ENCODE results near the gene SF3A2.
A peak's percentile ranks its signal among the peaks of the same experiment; 100 is the strongest.

Gene SF3A2

DNA sequence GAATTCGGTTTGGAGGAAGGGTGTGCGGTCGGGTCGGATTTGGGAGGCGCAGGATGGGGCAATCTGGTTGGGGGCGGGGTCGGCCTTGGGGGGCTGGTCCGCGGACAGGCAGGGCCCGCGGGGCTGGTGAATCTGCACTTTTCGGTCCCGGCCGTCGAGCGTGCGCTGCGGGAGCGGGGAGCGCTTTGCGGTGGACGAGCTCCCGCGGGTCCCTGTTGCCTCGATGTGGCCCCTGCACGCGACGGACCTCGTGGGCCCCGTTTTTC is 33.5 kb downstream of the SF3A2 start:
- H3K27ac ChIP-seq (ENCODE audit: low read depth, low read length) = peak overlapping the region; percentile 89
- H3K79me2 ChIP-seq (ENCODE audit: control insufficient read depth, insufficient read depth, low read length, unreplicated experiment) = peaks cover 49% of the 10 kb centered on the region
- peaks cover 17% of the 10 kb centered on the region for H3K4me1 ChIP-seq (ENCODE audit: control insufficient read depth, insufficient read depth, low read length, unreplicated experiment)

DNA sequence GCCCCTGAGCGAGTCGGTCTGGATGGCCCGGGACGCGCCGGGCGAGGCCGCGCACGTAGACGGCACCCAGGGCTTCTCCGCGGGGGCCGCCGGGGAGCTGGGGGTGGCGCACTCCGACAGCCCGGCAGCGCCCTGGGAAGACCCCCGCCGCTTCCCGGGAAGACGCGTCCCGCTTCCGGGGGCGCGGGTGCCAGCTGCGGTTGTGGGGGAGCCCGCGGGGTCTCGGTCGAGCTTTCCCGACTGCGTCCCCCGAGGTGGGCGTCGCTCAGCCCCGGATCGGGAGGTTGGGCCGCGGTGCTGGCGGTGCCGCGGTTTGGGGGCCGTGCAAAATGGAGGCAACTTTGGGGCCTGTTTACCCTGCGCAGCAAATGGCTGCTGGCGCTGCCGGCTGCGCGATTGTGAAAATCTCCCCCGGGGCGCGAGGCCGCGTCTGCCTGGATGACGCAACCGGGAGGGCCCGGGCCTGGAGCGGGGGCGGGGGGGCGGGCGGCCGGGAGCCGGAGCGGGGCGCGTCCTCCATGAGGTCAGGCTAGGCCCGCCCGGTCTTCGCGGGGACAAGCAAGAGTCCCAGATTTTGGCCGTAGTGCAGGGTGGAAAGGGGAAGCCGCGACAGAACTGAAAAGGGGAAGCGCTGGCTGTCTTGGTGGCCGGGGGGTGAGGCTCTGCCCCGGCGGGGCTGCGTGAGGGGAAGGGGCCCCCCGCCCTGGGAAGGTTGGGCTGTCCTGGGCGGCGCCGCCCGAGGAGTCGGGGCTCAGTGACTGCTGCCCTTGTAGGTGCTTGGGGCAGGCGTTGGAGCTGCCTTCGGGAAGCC is 34.0 kb downstream of the SF3A2 start:
- Histone ChIP-seq H3K4me1 (ENCODE audit: control insufficient read depth, insufficient read depth, low read length, unreplicated experiment) (peaks cover 17% of the 10 kb centered on the region), H3K27ac (ENCODE audit: low read depth, low read length) (peak overlapping the region; percentile 89), H2AFZ (ENCODE audit: low read length, unreplicated experiment) (no peak overlapping the region), H3K79me2 (ENCODE audit: control insufficient read depth, insufficient read depth, low read length, unreplicated experiment) (peaks cover 52% of the 10 kb centered on the region), H3K27me3 (ENCODE audit: insufficient read depth, low read length) (no peaks in the 10 kb centered on the region), H3K4me3 (ENCODE audit: low read depth, low read length) (peak overlapping the region; percentile 98), H3K36me3 (ENCODE audit: insufficient read depth, low read length) (peaks cover 4% of the 10 kb centered on the region; the same call in 1 of the 2 replicates)

More for the DNA sequence above, 33.5 kb downstream of the SF3A2 start:
- Histone ChIP-seq H3K4me3 (ENCODE audit: low read depth, low read length) (peak overlapping the region; percentile 98), H3K36me3 (ENCODE audit: insufficient read depth, low read length) (peaks cover 4% of the 10 kb centered on the region; the same call in 1 of the 2 replicates), H3K27me3 (ENCODE audit: insufficient read depth, low read length) (no peaks in the 10 kb centered on the region), H2AFZ (ENCODE audit: low read length, unreplicated experiment) (no peak overlapping the region)

DNA sequence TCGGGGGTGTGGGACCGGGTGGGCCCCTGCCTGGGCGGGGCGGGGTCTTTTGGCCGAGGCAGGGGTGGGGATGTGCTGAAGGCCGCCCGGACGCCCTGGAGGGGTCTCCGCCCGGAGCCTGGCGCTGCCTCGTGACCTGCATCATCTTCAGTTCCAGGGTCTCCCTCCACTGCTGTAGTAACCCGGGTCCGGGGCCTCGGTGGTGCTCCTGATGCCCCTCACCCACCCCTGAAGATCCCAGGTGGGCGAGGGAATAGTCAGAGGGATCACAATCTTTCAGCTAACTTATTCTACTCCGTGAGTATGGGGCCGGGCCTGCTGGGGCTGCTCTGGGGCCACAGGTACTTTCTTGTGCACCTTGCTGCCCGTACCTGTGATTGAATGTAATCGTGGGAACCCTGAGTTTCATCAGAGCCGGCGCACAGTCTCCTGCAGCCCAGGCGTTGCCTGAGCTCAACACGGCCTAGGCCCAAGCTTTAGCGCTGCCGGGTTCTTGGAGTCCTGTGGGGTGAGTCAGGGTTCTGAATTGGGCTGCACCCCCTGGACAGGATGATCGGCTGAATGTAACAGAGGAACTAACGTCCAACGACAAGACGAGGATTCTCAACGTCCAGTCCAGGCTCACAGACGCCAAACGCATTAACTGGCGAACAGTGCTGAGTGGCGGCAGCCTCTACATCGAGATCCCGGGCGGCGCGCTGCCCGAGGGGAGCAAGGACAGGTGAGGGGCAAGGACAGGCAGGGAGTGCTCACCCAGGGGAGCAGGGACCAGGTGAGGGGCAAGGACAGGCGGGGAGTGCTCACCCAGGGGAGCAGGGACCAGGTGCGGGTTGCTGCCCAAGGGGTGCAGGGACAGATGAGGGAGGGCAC is 34.8 kb downstream of the SF3A2 start:
- H3K4me3 ChIP-seq (ENCODE audit: low read depth, low read length) = peak overlapping the region; percentile 98
- H2AFZ ChIP-seq (ENCODE audit: low read length, unreplicated experiment) = no peak overlapping the region
- H3K36me3 ChIP-seq (ENCODE audit: insufficient read depth, low read length) = peaks cover 4% of the 10 kb centered on the region; the same call in 1 of the 2 replicates
- H3K79me2 ChIP-seq (ENCODE audit: control insufficient read depth, insufficient read depth, low read length, unreplicated experiment) = peaks cover 54% of the 10 kb centered on the region
- H3K27ac ChIP-seq (ENCODE audit: low read depth, low read length) = peak overlapping the region; percentile 73
- peaks cover 15% of the 10 kb centered on the region for H3K4me1 ChIP-seq (ENCODE audit: control insufficient read depth, insufficient read depth, low read length, unreplicated experiment)
- H3K27me3 ChIP-seq (ENCODE audit: insufficient read depth, low read length) = no peaks in the 10 kb centered on the region

DNA sequence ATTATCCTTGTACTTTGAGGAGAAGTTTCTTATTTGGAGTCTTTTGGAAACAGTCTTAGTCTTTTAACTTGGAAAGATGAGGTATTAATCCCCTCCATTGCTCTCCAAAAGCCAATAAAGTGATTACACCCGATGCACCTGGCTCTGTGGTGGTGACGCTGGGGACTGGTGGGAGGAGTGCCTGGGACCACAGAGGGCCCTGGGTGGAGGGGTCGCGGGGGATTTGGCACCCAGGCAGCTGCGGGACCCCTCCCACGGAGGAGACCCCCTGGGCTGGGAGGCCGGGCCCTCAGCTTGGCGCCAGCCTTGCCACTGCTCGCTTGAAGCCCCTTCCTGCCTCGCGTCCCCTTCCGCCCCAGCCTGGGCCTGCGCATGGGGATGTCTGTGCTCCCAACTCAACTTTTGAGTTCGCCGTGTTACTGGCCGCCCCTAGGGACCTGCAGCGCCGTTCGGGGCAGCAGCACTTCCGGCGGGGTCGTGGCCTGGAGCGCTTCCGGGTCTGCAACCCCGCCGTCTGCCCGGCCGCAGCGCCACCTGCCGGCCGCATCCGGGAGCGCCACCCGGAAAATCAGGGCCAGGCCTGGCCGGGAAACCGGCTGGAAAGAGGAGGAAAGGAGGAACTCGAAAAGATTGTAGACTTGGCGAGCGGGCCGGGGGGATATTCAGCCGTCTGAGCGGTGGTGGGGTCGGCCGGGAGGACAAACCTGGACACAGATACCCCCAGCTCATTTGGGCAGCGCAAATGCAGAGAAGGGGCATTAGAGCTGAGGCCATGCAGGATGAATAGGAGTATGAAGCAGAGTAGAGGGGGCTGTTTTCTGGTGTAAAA is 36.9 kb downstream of the SF3A2 start:
- H3K79me2 ChIP-seq (ENCODE audit: control insufficient read depth, insufficient read depth, low read length, unreplicated experiment) = peaks cover 54% of the 10 kb centered on the region
- no peaks in the 10 kb centered on the region for H3K27me3 ChIP-seq (ENCODE audit: insufficient read depth, low read length)
- peaks cover 9% of the 10 kb centered on the region for H3K4me1 ChIP-seq (ENCODE audit: control insufficient read depth, insufficient read depth, low read length, unreplicated experiment)
- no peak overlapping the region for H3K27ac ChIP-seq (ENCODE audit: low read depth, low read length)
- H3K36me3 ChIP-seq (ENCODE audit: insufficient read depth, low read length) = peaks cover 4% of the 10 kb centered on the region; the same call in 1 of the 2 replicates
- no peak overlapping the region for H2AFZ ChIP-seq (ENCODE audit: low read length, unreplicated experiment)
- peak overlapping the region; percentile 98 for H3K4me3 ChIP-seq (ENCODE audit: low read depth, low read length)

DNA sequence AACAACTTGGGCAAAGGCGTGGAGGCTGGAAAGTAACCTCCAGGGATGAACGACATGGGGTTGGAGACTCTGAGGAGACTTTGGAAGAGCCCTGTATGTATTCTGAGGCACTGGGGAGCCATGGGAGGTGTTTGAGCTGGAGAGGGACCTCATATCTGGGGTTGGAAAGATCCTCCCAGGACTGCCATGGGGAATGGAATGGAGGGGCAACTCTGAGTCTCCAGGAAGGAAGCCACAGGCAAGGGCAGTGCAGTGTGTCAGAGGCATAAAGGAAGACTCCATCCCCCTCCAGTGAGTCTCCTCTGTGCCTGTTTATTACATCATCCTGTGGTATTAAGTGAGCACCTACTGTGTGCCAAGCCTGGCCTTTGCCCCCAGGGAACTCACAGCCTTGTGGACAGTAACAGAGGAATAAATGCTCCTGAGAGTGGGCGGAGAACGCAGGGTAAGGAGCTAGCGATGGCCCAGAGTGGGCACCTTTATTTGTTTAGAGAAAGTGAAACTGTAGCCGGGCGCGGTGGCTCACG is 37.6 kb downstream of the SF3A2 start:
- Histone ChIP-seq H3K4me3 (ENCODE audit: low read depth, low read length) (no peak overlapping the region), H3K79me2 (ENCODE audit: control insufficient read depth, insufficient read depth, low read length, unreplicated experiment) (peaks cover 54% of the 10 kb centered on the region), H3K27me3 (ENCODE audit: insufficient read depth, low read length) (no peaks in the 10 kb centered on the region), H2AFZ (ENCODE audit: low read length, unreplicated experiment) (no peak overlapping the region), H3K27ac (ENCODE audit: low read depth, low read length) (no peak overlapping the region), H3K36me3 (ENCODE audit: insufficient read depth, low read length) (peaks cover 4% of the 10 kb centered on the region; the same call in 1 of the 2 replicates), H3K4me1 (ENCODE audit: control insufficient read depth, insufficient read depth, low read length, unreplicated experiment) (peaks cover 9% of the 10 kb centered on the region)

DNA sequence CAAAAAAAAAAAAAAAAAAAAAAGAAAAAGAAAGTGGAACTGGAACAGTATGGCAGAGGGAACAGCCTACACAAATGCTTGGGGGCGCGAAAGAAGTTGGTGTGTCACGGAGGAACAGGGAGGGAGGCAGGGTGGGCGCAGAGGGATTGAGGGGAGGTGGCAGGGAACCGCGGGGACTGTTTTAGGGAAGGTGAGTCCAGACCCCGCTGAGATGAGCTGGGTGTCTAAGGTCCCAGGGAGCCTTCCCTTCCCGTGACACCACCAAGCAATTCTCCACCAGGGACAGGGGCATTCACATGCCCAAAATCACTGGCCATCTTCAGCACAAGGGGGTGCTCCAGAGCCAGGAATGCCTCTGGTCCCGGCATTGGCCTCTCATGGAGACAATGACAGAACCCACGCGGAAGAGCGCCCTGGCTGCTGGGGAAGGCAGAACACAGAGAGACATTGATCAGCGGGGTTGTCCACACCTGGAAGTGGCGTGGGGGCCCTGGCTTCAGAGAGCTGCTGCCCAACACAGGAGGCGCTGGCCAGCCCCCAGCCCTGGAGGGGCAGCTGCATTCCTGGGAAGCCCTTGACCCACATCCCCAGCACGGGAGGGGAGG is 38.4 kb downstream of the SF3A2 start:
- Histone ChIP-seq H3K4me3 (ENCODE audit: low read depth, low read length) (no peak overlapping the region), H3K27me3 (ENCODE audit: insufficient read depth, low read length) (no peaks in the 10 kb centered on the region), H3K36me3 (ENCODE audit: insufficient read depth, low read length) (peaks cover 4% of the 10 kb centered on the region; the same call in 1 of the 2 replicates), H3K4me1 (ENCODE audit: control insufficient read depth, insufficient read depth, low read length, unreplicated experiment) (peaks cover 9% of the 10 kb centered on the region), H2AFZ (ENCODE audit: low read length, unreplicated experiment) (no peak overlapping the region), H3K79me2 (ENCODE audit: control insufficient read depth, insufficient read depth, low read length, unreplicated experiment) (peaks cover 47% of the 10 kb centered on the region), H3K27ac (ENCODE audit: low read depth, low read length) (no peak overlapping the region)

DNA sequence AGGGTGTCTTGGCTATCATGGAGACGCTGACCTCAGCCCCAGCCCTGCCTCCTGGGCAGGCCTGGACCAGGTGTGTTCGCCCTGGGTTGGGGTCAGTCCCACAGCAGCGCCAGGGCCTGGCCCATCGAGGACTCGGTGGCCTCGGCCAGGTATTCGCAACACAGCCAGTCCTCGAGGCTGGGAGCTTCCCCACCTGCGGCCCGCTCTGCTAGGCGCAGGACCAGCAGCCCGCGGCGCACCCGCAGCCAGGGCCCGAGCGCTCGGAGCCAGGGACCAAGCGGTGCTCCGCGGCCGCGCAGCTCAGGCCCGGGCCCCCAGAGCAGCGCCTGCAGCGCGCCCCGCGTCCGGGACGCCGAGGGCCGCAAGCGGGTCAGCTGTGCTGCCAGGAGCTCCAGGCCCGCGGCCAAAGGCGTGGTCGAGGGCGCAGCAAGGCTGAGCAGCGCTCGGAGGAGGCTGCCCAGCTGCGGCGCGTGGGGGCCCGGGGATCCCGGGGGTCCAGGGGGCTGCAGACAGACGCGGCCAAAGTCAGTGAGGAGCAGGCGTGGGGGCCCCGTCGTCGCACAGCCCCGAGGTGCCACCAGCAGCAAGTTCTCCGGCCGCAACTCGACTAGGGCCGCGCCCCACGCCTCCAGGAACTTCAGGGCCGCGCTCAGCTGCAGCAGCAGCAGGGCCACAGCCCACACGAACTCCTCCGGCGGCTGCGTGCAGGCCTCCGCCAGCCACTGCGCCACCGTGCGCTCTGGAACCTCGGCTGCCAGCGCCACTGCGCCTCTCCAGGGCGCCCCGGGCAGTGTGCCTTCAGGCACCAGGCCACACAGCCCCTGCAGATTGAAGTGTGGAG is 39.2 kb downstream of the SF3A2 start:
- peaks cover 4% of the 10 kb centered on the region; the same call in 1 of the 2 replicates for H3K36me3 ChIP-seq (ENCODE audit: insufficient read depth, low read length)
- no peak overlapping the region for H3K4me3 ChIP-seq (ENCODE audit: low read depth, low read length)
- no peak overlapping the region for H3K27ac ChIP-seq (ENCODE audit: low read depth, low read length)
- no peaks in the 10 kb centered on the region for H3K27me3 ChIP-seq (ENCODE audit: insufficient read depth, low read length)
- no peak overlapping the region for H2AFZ ChIP-seq (ENCODE audit: low read length, unreplicated experiment)
- H3K4me1 ChIP-seq (ENCODE audit: control insufficient read depth, insufficient read depth, low read length, unreplicated experiment) = peaks cover 9% of the 10 kb centered on the region
- peaks cover 41% of the 10 kb centered on the region for H3K79me2 ChIP-seq (ENCODE audit: control insufficient read depth, insufficient read depth, low read length, unreplicated experiment)

DNA sequence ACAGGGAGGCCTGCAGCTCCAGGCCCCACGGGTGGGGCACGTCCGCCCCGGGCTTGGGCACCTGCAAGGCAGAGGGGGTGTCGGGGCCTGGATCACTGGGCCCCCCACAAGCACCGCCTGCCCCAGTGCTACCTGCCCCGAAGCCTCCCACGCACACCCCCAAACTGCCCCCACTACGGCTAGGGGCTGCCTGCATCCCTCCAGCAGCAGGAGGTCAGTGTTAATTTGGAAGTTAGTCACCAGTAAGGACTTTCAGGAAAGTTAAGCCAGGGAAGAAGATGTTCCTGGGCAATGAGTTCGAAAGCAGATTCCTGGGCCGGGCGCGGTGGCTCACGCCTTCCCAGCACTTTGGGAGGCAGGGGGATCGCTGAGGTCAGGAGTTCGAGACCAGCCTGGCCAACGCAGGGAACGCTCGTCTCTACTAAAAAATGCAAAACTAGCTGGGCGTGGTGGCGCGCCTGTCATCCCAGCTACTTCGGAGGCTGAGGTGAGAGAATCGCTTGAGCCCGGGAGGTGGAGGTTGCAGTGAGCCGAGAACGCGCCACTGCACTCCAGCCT is 39.9 kb downstream of the SF3A2 start:
- Histone ChIP-seq H3K27ac (ENCODE audit: low read depth, low read length) (no peak overlapping the region), H3K36me3 (ENCODE audit: insufficient read depth, low read length) (peaks cover 4% of the 10 kb centered on the region; the same call in 1 of the 2 replicates)

DNA sequence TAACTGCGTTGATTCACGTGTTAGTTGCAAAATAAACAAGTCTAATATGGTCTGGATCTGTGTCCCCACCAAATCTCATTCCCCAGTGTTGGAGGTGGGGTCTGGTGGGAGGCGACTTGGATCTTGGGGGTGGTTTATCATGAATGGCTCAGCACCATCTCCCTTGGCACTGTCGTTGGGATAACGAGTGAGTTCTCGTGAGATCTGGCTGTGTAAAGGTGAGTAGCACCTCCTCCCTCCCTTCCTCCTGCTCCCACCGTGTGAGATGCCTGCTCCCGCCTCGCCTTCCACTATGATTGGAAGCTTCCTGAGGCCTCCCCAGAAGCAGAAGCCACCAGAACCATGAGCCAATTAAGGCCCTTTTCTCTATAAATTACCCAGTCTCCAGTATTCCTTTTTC is 40.5 kb downstream of the SF3A2 start:
- Histone ChIP-seq H3K27me3 (ENCODE audit: insufficient read depth, low read length) (no peaks in the 10 kb centered on the region), H3K36me3 (ENCODE audit: insufficient read depth, low read length) (peaks cover 4% of the 10 kb centered on the region; the same call in 1 of the 2 replicates), H3K4me3 (ENCODE audit: low read depth, low read length) (no peak overlapping the region), H3K27ac (ENCODE audit: low read depth, low read length) (no peak overlapping the region), H3K4me1 (ENCODE audit: control insufficient read depth, insufficient read depth, low read length, unreplicated experiment) (peaks cover 12% of the 10 kb centered on the region), H2AFZ (ENCODE audit: low read length, unreplicated experiment) (no peak overlapping the region), H3K79me2 (ENCODE audit: control insufficient read depth, insufficient read depth, low read length, unreplicated experiment) (peaks cover 28% of the 10 kb centered on the region)

More for the DNA sequence above, 39.9 kb downstream of the SF3A2 start:
- no peak overlapping the region for H3K4me3 ChIP-seq (ENCODE audit: low read depth, low read length)
- no peak overlapping the region for H2AFZ ChIP-seq (ENCODE audit: low read length, unreplicated experiment)
- H3K27me3 ChIP-seq (ENCODE audit: insufficient read depth, low read length) = no peaks in the 10 kb centered on the region
- H3K4me1 ChIP-seq (ENCODE audit: control insufficient read depth, insufficient read depth, low read length, unreplicated experiment) = peaks cover 9% of the 10 kb centered on the region
- H3K79me2 ChIP-seq (ENCODE audit: control insufficient read depth, insufficient read depth, low read length, unreplicated experiment) = peaks cover 34% of the 10 kb centered on the region

Measured in ACC112 (cell line).